ENCODE results near the gene SLC35G2. TPM values are rescaled to one million over a fixed set of nuclear protein-coding genes. Genes with fewer than 3 reads are reported as not detected.
"Not testable (repeated sequence)": the region's sequence is repeated elsewhere in the genome, so short reads cannot be mapped to it uniquely, and the experiment has no call there.

The SLC35G2 gene
- total RNA-seq, 1 donor from 2014 or later = 7.1 TPM

DNA sequence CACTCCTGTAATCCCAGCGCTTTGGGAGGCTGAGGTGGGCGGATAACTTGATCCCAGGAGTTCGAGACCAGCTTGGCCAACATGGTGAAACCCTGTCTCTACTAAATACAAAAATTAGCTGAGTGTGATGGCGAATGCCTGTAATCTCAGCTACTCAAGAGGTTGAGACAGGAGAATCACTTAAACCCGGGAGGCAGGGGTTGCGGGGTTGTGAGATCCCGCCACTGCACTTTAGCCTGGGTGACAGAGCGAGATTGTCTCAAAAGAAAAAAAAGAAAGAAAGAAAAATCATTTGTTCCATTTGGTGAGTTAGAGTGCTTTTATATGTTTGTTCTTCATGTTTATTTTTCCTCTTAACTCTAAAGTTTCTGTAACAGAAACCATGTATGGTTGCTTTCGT is 50.4 kb downstream of the SLC35G2 start:
- DNase-seq (ENCODE audit: extremely low spot score, unreplicated experiment) = no peak
- Mint-ChIP-seq H3K9me3 (ENCODE audit: unreplicated experiment) (peaks cover 11% of the 10 kb centered on the region), H3K27ac (ENCODE audit: unreplicated experiment) (no peak overlapping the region), H3K4me3 (ENCODE audit: unreplicated experiment) (no peak overlapping the region), H3K4me1 (ENCODE audit: unreplicated experiment) (no peaks in the 10 kb centered on the region), H3K27me3 (ENCODE audit: unreplicated experiment) (no peaks in the 10 kb centered on the region), H3K36me3 (ENCODE audit: unreplicated experiment) (peaks cover 20% of the 10 kb centered on the region)
- TF ChIP-seq CTCF (IDR thresholded peaks at IDR 0.05) = no peak

- not testable (repeated sequence) for DNase-seq (ENCODE audit: extremely low spot score, unreplicated experiment); H3K4me3 Mint-ChIP-seq (ENCODE audit: unreplicated experiment); H3K4me1 Mint-ChIP-seq (ENCODE audit: unreplicated experiment); H3K27me3 Mint-ChIP-seq (ENCODE audit: unreplicated experiment); H3K27ac Mint-ChIP-seq (ENCODE audit: unreplicated experiment)
- Mint-ChIP-seq H3K36me3 (ENCODE audit: unreplicated experiment) (peaks cover 22% of the 10 kb centered on the region), H3K9me3 (ENCODE audit: unreplicated experiment) (peaks cover 11% of the 10 kb centered on the region)
These were observed 53.3 kb downstream of the SLC35G2 start for GRCh38 chr3:136872258-136872657.

DNA sequence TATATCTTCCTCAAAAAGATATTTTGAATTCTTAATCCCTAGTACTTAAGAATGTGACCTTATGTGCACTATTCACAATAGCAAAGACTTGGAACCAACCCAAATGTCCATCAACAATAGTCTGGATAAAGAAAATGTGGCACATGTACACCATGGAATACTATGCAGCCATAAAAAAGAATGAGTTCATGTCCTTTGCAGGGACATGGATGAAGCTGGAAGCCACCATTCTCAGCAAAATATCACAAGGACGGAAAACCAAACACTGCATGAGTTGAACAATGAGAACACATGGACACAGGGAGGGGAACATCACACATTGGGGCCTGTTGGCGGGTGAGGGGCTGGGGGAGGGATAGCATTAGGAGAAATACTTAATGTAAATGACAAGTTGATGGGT is 60.6 kb downstream of the SLC35G2 start:
- H3K4me3 Mint-ChIP-seq (ENCODE audit: unreplicated experiment); H3K4me1 Mint-ChIP-seq (ENCODE audit: unreplicated experiment); H3K27ac Mint-ChIP-seq (ENCODE audit: unreplicated experiment); H3K36me3 Mint-ChIP-seq (ENCODE audit: unreplicated experiment); DNase-seq (ENCODE audit: extremely low spot score, unreplicated experiment); H3K27me3 Mint-ChIP-seq (ENCODE audit: unreplicated experiment): not testable (repeated sequence)
- H3K9me3 Mint-ChIP-seq (ENCODE audit: unreplicated experiment) = peaks cover 24% of the 10 kb centered on the region

DNA sequence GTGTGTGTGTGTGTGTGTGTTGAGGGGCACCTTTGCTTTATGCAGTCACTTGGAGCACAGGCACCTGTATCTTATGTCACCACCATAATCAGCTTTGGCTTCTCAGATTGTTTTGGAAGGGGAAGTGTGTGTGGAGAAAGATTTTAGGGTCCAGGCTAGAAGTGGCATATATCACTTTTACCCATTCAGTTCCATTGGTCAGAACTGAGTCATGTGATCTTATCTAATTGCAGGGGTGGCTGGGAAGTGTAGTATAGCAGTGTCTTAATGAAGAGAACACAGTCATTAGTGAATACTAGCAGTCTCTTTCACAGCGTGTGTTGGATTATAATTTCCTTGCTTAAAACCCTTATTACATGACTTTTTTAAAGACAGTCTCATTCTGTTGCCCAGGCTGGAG is 63.6 kb downstream of the SLC35G2 start:
- Mint-ChIP-seq H3K36me3 (ENCODE audit: unreplicated experiment) (peaks cover 4% of the 10 kb centered on the region), H3K4me1 (ENCODE audit: unreplicated experiment) (peaks cover 10% of the 10 kb centered on the region), H3K4me3 (ENCODE audit: unreplicated experiment) (no peak overlapping the region), H3K27ac (ENCODE audit: unreplicated experiment) (no peak overlapping the region), H3K9me3 (ENCODE audit: unreplicated experiment) (peaks cover 21% of the 10 kb centered on the region), H3K27me3 (ENCODE audit: unreplicated experiment) (no peaks in the 10 kb centered on the region)
- no peak for TF ChIP-seq CTCF (IDR thresholded peaks at IDR 0.05)
- DNase-seq (ENCODE audit: extremely low spot score, unreplicated experiment) = no peak

DNA sequence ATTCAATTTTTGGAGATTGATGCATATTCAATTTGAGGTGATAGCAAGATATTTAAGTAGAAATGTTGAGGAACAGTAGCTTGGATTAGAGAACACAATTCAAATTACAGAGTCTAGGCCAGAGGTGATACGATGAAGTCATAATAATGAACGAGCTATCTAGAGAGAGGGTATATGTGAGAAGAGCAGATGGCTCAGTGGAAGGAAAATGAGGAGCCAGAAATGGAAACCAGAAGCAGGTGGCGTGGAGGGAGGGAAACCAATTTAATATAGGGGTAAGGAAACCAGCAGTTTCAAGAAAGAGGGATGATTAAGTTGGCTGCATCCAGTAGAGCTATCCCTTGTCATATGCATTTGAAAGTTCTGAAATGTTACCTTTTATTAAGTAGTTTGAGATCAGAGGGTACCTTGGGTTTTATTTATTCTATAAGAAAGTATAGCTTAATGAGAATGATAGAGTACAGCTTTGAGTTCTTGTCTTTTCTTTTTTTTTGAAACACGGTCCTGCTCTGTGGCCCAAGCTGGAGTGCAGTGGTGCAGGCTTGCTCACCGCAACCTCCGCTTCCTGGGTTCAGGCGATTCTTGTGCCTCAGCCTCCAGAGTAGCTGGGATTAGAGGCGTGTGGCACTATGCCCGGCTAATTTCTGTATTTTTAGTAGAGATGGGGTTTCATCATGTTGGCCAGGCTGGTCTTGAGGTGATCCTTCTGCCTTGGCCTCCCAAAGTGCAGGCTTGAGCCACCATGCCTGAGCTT is 65.2 kb downstream of the SLC35G2 start:
- peaks cover 10% of the 10 kb centered on the region for H3K4me1 Mint-ChIP-seq (ENCODE audit: unreplicated experiment)
- H3K36me3 Mint-ChIP-seq (ENCODE audit: unreplicated experiment) = peaks cover under 1% of the 10 kb centered on the region
- no peak overlapping the region for H3K27ac Mint-ChIP-seq (ENCODE audit: unreplicated experiment)
- H3K4me3 Mint-ChIP-seq (ENCODE audit: unreplicated experiment) = no peak overlapping the region
- H3K27me3 Mint-ChIP-seq (ENCODE audit: unreplicated experiment) = no peaks in the 10 kb centered on the region
- H3K9me3 Mint-ChIP-seq (ENCODE audit: unreplicated experiment) = peaks cover 11% of the 10 kb centered on the region
- TF ChIP-seq CTCF (IDR thresholded peaks at IDR 0.05) = no peak
- no peak for DNase-seq (ENCODE audit: extremely low spot score, unreplicated experiment)

DNA sequence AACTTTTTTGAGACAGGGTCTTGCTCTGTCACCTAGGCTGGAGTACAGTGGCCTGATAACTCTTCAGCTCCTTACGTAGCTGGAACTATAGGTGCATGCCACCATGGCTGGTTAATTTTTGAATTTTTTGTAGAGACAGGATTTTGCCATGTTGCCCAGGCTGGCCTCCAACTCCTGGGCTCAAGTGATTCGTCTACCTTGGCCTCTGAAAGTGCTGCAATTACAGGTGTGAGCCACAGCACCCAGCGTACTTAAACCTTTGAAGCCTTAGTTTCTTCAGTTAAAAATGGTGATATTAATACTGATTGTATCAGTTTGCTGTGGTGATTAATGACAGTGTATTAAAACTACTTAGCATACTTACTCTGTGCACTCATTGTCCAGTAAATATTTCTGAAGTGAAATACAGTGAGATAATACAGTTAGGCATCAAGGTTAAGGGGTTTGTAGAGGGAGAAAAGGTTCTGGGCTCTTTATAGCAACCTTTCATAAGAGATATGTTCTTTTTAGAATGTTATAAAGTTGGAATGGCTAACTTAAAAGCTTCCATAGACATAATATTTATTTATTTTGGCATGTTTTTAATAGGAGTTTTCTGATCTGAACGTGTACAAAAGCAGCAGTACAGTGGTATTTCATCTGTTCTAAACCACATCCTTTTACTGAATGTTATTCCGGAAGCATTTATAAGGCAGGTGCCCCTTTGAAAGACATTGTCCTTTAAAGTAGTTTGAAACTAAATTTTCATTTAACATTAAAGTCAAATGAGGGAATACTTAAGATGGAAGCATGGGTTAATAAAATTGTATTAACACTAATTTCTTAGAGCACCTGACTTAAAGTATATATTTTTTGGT is 66.7 kb downstream of the SLC35G2 start:
- DNase-seq (ENCODE audit: extremely low spot score, unreplicated experiment) = no peak
- no peak for TF ChIP-seq CTCF (IDR thresholded peaks at IDR 0.05)
- Mint-ChIP-seq H3K27ac (ENCODE audit: unreplicated experiment) (no peak overlapping the region), H3K36me3 (ENCODE audit: unreplicated experiment) (peaks cover 2% of the 10 kb centered on the region), H3K4me1 (ENCODE audit: unreplicated experiment) (peaks cover 10% of the 10 kb centered on the region), H3K9me3 (ENCODE audit: unreplicated experiment) (peaks cover 8% of the 10 kb centered on the region), H3K4me3 (ENCODE audit: unreplicated experiment) (no peak overlapping the region), H3K27me3 (ENCODE audit: unreplicated experiment) (no peaks in the 10 kb centered on the region)

Data from osteocyte (in vitro differentiated cells).